ENCODE measurements around the gene C19orf47.

The C19orf47 gene

DNA sequence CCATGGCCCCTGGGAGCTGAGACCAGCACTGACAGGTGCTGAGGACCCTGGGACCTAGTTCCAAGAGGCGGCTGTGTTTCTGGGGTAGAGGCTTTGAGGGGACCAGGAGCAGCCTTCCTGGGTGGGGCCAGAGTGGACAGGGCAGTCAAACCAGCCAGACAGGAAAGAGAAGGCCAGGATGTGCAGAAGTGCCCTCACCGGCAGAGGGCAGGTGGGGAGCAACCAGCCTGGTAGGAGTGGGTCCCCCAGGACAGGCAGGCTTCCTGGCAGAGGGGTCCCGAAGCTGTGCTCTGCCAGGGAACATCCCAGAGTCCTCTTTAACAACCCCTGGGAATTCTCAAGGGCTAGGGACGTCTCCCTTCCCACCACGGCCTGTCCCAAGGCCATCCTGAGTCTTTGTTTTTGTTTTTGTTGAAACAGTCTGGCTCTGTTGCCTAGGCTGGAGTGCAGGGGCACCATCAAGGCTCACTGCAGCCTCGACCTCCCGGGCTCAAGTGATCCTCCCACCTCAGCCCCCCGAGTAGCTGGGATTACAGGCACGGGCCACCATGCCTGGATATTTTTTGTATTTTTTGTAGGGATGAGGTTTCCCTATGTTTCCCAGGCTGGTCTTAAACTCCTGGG lies 44.8 kb upstream of the C19orf47 start:
- ChIA-PET POLR2A (no interaction called here), CTCF (no interaction called here)
- WGBS (ENCODE audit: insufficient coverage) = 93% methylated on average over 5 of the region's 9 CpGs

DNA sequence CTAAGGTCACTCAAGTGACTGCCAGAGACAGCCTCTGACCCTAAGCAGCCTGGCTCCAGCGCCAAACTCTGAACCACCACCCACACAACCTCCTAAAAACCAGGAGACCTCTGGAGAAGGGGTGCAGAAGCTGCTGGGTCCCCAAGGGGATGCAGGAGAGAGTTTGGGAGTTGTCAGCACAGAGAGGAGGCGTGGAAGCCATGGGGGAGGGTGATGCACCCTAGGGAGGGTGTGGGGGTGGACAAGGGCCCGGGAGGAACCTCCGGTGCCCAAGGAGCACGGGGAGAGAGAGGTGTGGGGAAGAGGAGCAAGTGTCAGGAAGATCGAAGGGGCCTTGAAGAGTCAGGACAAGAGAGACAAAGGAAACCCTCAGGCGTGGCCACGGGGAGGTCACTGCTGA lies 43.9 kb upstream of the C19orf47 start:
- no peaks in the 10 kb centered on the region for H3K27me3 ChIP-seq (replicated peaks in 2 of 5; ENCODE audit: control insufficient read depth in 4 of 5, insufficient read depth in 5 of 5, low read length in 4 of 5)
- 88% methylated on average over 7 of the region's 8 CpGs for WGBS (ENCODE audit: insufficient coverage)
- H3K4me1 ChIP-seq (ENCODE audit: control extremely low read depth in 1 of 4, control insufficient read depth in 4 of 4, insufficient read depth in 4 of 4, low read length in 3 of 4) = no peaks in the 10 kb centered on the region
- POLR2A ChIA-PET = no interaction called here
- CTCF ChIA-PET = no interaction called here
- H3K36me3 ChIP-seq (ENCODE audit: control insufficient read depth in 4 of 4, insufficient read depth in 4 of 4, low read length in 3 of 4) = no peaks in the 10 kb centered on the region
- no peak for DNase-seq
- H3K9me3 ChIP-seq (ENCODE audit: control extremely low read depth in 1 of 5, control insufficient read depth in 4 of 5, insufficient read depth in 2 of 5, low read depth in 1 of 5, low read length in 4 of 5) = no peaks in the 10 kb centered on the region
- H3K4me3 ChIP-seq (ENCODE audit: control insufficient read depth in 1 of 7, extremely low read depth in 1 of 7, insufficient read depth in 4 of 7, low read depth in 2 of 7, low read length in 6 of 7) = no peak overlapping the region
- H3K27ac ChIP-seq (ENCODE audit: insufficient read depth in 1 of 2, low read depth in 1 of 2, low read length in 2 of 2, poor library complexity in 1 of 2, severe bottlenecking in 2 of 2) = no peak overlapping the region

More for the DNA sequence above, 44.8 kb upstream of the C19orf47 start:
- DNase-seq = no peak
- H3K36me3 ChIP-seq (ENCODE audit: control insufficient read depth in 4 of 4, insufficient read depth in 4 of 4, low read length in 3 of 4) = no peaks in the 10 kb centered on the region
- H3K27me3 ChIP-seq (replicated peaks in 2 of 5; ENCODE audit: control insufficient read depth in 4 of 5, insufficient read depth in 5 of 5, low read length in 4 of 5) = no peaks in the 10 kb centered on the region
- H3K9me3 ChIP-seq (ENCODE audit: control extremely low read depth in 1 of 5, control insufficient read depth in 4 of 5, insufficient read depth in 2 of 5, low read depth in 1 of 5, low read length in 4 of 5) = no peaks in the 10 kb centered on the region
- no peak overlapping the region for H3K27ac ChIP-seq (ENCODE audit: insufficient read depth in 1 of 2, low read depth in 1 of 2, low read length in 2 of 2, poor library complexity in 1 of 2, severe bottlenecking in 2 of 2)
- peaks cover 0 to 3% (median 0%) of the 10 kb centered on the region in 4 experiments for H3K4me1 ChIP-seq (ENCODE audit: control extremely low read depth in 1 of 4, control insufficient read depth in 4 of 4, insufficient read depth in 4 of 4, low read length in 3 of 4)
- no peak overlapping the region for H3K4me3 ChIP-seq (ENCODE audit: control insufficient read depth in 1 of 7, extremely low read depth in 1 of 7, insufficient read depth in 4 of 7, low read depth in 2 of 7, low read length in 6 of 7)

- no peak within 1 kb of the TSS for H3K27ac ChIP-seq (ENCODE audit: insufficient read depth in 1 of 2, low read depth in 1 of 2, low read length in 2 of 2, poor library complexity in 1 of 2, severe bottlenecking in 2 of 2)
- no peaks in the 10 kb centered on the region for H3K9me3 ChIP-seq (ENCODE audit: control extremely low read depth in 1 of 5, control insufficient read depth in 4 of 5, insufficient read depth in 2 of 5, low read depth in 1 of 5, low read length in 4 of 5)
- DNase-seq = no peak
- no peak within 1 kb of the TSS for H3K4me3 ChIP-seq (ENCODE audit: control insufficient read depth in 1 of 7, extremely low read depth in 1 of 7, insufficient read depth in 4 of 7, low read depth in 2 of 7, low read length in 6 of 7)
- H3K27me3 ChIP-seq (replicated peaks in 2 of 5; ENCODE audit: control insufficient read depth in 4 of 5, insufficient read depth in 5 of 5, low read length in 4 of 5) = no peaks in the 10 kb centered on the region
- ChIA-PET POLR2A (no interaction called here), CTCF (no interaction called here)
- WGBS (ENCODE audit: insufficient coverage) = 96% methylated on average over 8 of the region's 10 CpGs
- no peaks in the 10 kb centered on the region for H3K36me3 ChIP-seq (ENCODE audit: control insufficient read depth in 4 of 4, insufficient read depth in 4 of 4, low read length in 3 of 4)
- no peaks in the 10 kb centered on the region for H3K4me1 ChIP-seq (ENCODE audit: control extremely low read depth in 1 of 4, control insufficient read depth in 4 of 4, insufficient read depth in 4 of 4, low read length in 3 of 4)
Observed at GRCh38 chr19:40390084-40390742, 42.0 kb upstream of the C19orf47 start, which contains the start of gene HIPK4. HIPK4 (minus strand) TSS chr19:40390181; CDS start chr19:40389902, 279 bp downstream.

DNA sequence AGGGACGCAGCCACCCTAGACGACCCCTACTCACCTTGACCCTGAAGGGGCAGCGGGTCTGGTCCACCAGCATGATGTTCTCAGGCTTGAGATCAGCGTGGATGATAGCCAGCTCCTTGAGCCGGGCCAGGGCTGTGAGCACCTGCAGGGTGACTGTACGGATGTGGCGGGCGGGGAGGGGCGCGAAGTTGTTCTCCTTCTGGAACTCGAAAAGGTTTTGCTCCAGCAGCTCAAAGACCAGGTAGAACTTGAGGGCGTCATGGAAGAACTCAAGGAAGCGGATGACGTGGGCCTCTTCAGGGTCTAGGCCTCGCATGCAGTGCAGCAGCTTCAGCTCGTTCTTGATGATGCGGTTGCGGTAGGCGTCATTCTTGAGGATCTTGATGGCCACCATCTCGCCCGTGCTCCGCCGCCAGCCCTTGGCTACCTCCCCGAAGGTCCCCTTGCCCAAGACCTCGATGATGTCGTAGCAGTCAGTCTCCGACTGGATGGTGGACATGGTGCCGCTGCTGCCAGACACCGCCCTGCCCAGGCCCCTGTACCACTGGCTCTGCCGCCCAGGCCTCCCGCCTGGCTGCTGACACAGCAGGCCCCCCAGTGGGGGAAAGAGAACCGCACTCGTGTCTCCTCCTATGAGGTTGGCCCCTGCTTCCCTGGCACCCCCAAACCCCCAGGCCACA lies 41.3 kb upstream of the C19orf47 start:
- WGBS (ENCODE audit: insufficient coverage) = 97% methylated on average over 26 of the region's 33 CpGs
- POLR2A ChIA-PET = no interaction called here

DNA sequence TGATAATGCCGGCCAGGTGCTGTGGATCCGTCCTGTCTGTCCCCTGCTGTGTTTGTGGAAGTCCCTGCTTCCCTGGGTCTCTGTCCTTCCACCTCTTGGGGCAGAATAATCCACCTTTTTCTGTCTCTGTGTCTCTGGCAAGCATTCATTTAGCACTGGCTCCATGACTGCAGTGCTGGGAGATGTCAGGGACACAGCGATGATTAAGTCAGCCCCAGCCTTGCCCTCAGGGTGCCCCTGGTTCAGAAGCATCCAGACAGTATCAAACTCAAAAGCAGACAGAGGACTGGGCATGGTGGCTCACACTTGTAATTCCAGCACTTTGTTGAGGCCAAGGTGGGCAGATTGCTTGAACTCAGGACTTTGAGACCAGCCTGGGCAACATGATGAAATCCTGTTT lies 40.3 kb upstream of the C19orf47 start:
- POLR2A ChIA-PET = no interaction called here
- CTCF ChIA-PET = no interaction called here
- Histone ChIP-seq H3K9me3 (ENCODE audit: control extremely low read depth in 1 of 5, control insufficient read depth in 4 of 5, insufficient read depth in 2 of 5, low read depth in 1 of 5, low read length in 4 of 5) (no peaks in the 10 kb centered on the region), H3K27ac (ENCODE audit: insufficient read depth in 1 of 2, low read depth in 1 of 2, low read length in 2 of 2, poor library complexity in 1 of 2, severe bottlenecking in 2 of 2) (no peak overlapping the region), H3K27me3 (replicated peaks in 2 of 5; ENCODE audit: control insufficient read depth in 4 of 5, insufficient read depth in 5 of 5, low read length in 4 of 5) (no peaks in the 10 kb centered on the region), H3K36me3 (ENCODE audit: control insufficient read depth in 4 of 4, insufficient read depth in 4 of 4, low read length in 3 of 4) (no peaks in the 10 kb centered on the region), H3K4me1 (ENCODE audit: control extremely low read depth in 1 of 4, control insufficient read depth in 4 of 4, insufficient read depth in 4 of 4, low read length in 3 of 4) (no peaks in the 10 kb centered on the region), H3K4me3 (ENCODE audit: control insufficient read depth in 1 of 7, extremely low read depth in 1 of 7, insufficient read depth in 4 of 7, low read depth in 2 of 7, low read length in 6 of 7) (no peak overlapping the region)
- DNase-seq = no peak
- 100% methylated on average over 3 of the region's 3 CpGs for WGBS (ENCODE audit: insufficient coverage)

More for the DNA sequence above, 41.3 kb upstream of the C19orf47 start:
- H3K4me1 ChIP-seq (ENCODE audit: control extremely low read depth in 1 of 4, control insufficient read depth in 4 of 4, insufficient read depth in 4 of 4, low read length in 3 of 4) = no peaks in the 10 kb centered on the region
- H3K4me3 ChIP-seq (ENCODE audit: control insufficient read depth in 1 of 7, extremely low read depth in 1 of 7, insufficient read depth in 4 of 7, low read depth in 2 of 7, low read length in 6 of 7) = no peak overlapping the region
- no peaks in the 10 kb centered on the region for H3K27me3 ChIP-seq (replicated peaks in 2 of 5; ENCODE audit: control insufficient read depth in 4 of 5, insufficient read depth in 5 of 5, low read length in 4 of 5)
- H3K9me3 ChIP-seq (ENCODE audit: control extremely low read depth in 1 of 5, control insufficient read depth in 4 of 5, insufficient read depth in 2 of 5, low read depth in 1 of 5, low read length in 4 of 5) = no peaks in the 10 kb centered on the region
- H3K27ac ChIP-seq (ENCODE audit: insufficient read depth in 1 of 2, low read depth in 1 of 2, low read length in 2 of 2, poor library complexity in 1 of 2, severe bottlenecking in 2 of 2) = no peak overlapping the region
- CTCF ChIA-PET = interaction anchor here (0.6 to 0.8 kb wide), 3 partner anchors 10 to 74 kb away, joined by 3 to 4 read pairs (median 4); no protein-coding TSS in a partner anchor
- no peak for DNase-seq
- H3K36me3 ChIP-seq (ENCODE audit: control insufficient read depth in 4 of 4, insufficient read depth in 4 of 4, low read length in 3 of 4) = no peaks in the 10 kb centered on the region

GRCh38 chr19:40387155-40387554 lies 39.0 kb upstream of the C19orf47 start:
- CTCF ChIA-PET = interaction anchor here (1.4 to 1.5 kb wide), 2 partner anchors 16 to 24 kb away, joined by 3 read pairs; no protein-coding TSS in a partner anchor
- Histone ChIP-seq H3K4me1 (ENCODE audit: control extremely low read depth in 1 of 4, control insufficient read depth in 4 of 4, insufficient read depth in 4 of 4, low read length in 3 of 4) (no peaks in the 10 kb centered on the region), H3K36me3 (ENCODE audit: control insufficient read depth in 4 of 4, insufficient read depth in 4 of 4, low read length in 3 of 4) (no peaks in the 10 kb centered on the region), H3K4me3 (ENCODE audit: control insufficient read depth in 1 of 7, extremely low read depth in 1 of 7, insufficient read depth in 4 of 7, low read depth in 2 of 7, low read length in 6 of 7) (no peak overlapping the region), H3K27me3 (replicated peaks in 2 of 5; ENCODE audit: control insufficient read depth in 4 of 5, insufficient read depth in 5 of 5, low read length in 4 of 5) (no peaks in the 10 kb centered on the region), H3K9me3 (ENCODE audit: control extremely low read depth in 1 of 5, control insufficient read depth in 4 of 5, insufficient read depth in 2 of 5, low read depth in 1 of 5, low read length in 4 of 5) (no peaks in the 10 kb centered on the region), H3K27ac (ENCODE audit: insufficient read depth in 1 of 2, low read depth in 1 of 2, low read length in 2 of 2, poor library complexity in 1 of 2, severe bottlenecking in 2 of 2) (no peak overlapping the region)
- POLR2A ChIA-PET = no interaction called here
- 96% methylated on average over 10 of the region's 10 CpGs for WGBS (ENCODE audit: insufficient coverage)
- DNase-seq = no peak

DNA sequence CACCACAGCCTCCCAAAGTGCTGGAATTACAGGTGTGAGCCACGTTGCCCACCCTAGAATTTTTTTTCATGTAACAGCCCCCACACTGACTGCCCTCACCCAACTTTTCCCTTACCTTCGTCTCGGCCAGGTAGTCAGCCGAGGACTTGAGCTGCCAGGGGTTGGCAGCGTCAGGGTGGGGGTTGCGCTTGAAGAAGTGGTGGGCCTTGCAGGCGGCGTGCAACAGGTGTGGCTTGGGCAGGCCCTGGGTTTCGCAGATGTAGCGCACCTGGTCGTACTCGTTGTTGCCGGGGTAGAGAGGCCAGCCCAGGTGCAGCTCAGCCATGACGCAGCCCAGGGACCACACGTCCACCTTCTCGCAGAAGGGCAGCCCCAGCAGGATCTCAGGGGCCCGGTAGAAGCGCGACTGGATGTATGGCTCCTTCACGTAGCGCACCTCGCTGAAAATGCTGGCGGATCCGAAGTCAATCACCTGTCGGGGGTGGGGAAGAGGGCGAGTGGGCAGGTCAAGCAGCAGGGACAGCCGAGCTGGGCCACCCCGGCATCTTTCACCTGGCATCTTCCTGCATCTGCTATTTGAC lies 35.6 kb upstream of the C19orf47 start:
- Histone ChIP-seq H3K27ac (ENCODE audit: insufficient read depth in 1 of 2, low read depth in 1 of 2, low read length in 2 of 2, poor library complexity in 1 of 2, severe bottlenecking in 2 of 2) (no peak overlapping the region), H3K36me3 (ENCODE audit: control insufficient read depth in 4 of 4, insufficient read depth in 4 of 4, low read length in 3 of 4) (peaks cover 0 to 5% (median 4%) of the 10 kb centered on the region in 4 experiments), H3K4me1 (ENCODE audit: control extremely low read depth in 1 of 4, control insufficient read depth in 4 of 4, insufficient read depth in 4 of 4, low read length in 3 of 4) (no peaks in the 10 kb centered on the region), H3K9me3 (ENCODE audit: control extremely low read depth in 1 of 5, control insufficient read depth in 4 of 5, insufficient read depth in 2 of 5, low read depth in 1 of 5, low read length in 4 of 5) (no peaks in the 10 kb centered on the region), H3K4me3 (ENCODE audit: control insufficient read depth in 1 of 7, extremely low read depth in 1 of 7, insufficient read depth in 4 of 7, low read depth in 2 of 7, low read length in 6 of 7) (no peak overlapping the region), H3K27me3 (replicated peaks in 2 of 5; ENCODE audit: control insufficient read depth in 4 of 5, insufficient read depth in 5 of 5, low read length in 4 of 5) (no peaks in the 10 kb centered on the region)
- CTCF ChIA-PET = interaction anchor here (0.8 kb wide), 1 partner anchor 78 kb away, joined by 4 read pairs; no protein-coding TSS in a partner anchor
- DNase-seq = no peak
- POLR2A ChIA-PET = no interaction called here
- 96% methylated on average over 26 of the region's 28 CpGs for WGBS (ENCODE audit: insufficient coverage)

All from common myeloid progenitor, CD34-positive (primary cell).